SK-MEL-5 (cell line): ENCODE measurements around the gene DNAJA4. TPM values are rescaled to one million over a fixed set of nuclear protein-coding genes. Genes with fewer than 3 reads are reported as not detected.
A peak's percentile ranks its signal among the peaks of the same experiment; 100 is the strongest.

Experiments
- DNase-seq: peaks from one replicate; pipeline ENCODE4 v3.0.0-alpha.2; 2016; ENCODE audit warnings: low read depth, low spot score
- in situ Hi-C: cut with HindIII; loops from 2 replicates; pipeline ENCODE4 v1.10.0; 2016; ENCODE audit warnings: low sequenced_read_pairs, high pct_unique_total_duplicates, low pct_unique_long_range_greater_than_20kb
- polyA plus RNA-seq, 2 experiments: library from polyadenylated mRNA; depleted of rRNA; stranded (reverse); fragments of >200 nt; gene quantifications; 2 replicates each; pipeline ENCODE4 v1.2.3, GENCODE V29; 2015
- total RNA-seq: library from RNA; depleted of rRNA; stranded (reverse); fragments of >200 nt; shearing (Covaris generic); gene quantifications from 2 replicates; pipeline ENCODE4 v1.2.3, GENCODE V29; 2014; rRNA removed

DNAJA4 gene
- 8.5 and 8.7 TPM in 2 replicates for total RNA-seq
- polyA plus RNA-seq (2015; cell fraction: cytosol; rRNA removed), result 9.4 and 10.8 TPM in 2 replicates
- polyA plus RNA-seq (2015; cell fraction: nucleus; rRNA removed), result 21.6 and 25.9 TPM in 2 replicates

- in situ Hi-C loops, result loop anchor here (25.0 kb wide), 1 partner anchor 102 kb away; no protein-coding TSS in a partner anchor
- DNase-seq, result no peak
Observed at GRCh38 chr15:78264304-78265136, at the start of gene DNAJA4. Gene DNAJA4 (plus strand): TSS chr15:78264562. CDS start chr15:78264764, 202 bp downstream.

- in situ Hi-C loops, result no loop called here
- DNase-seq, result no peak
Observed at GRCh38 chr15:78216276-78217104, 47.9 kb upstream of the DNAJA4 start.

GRCh38 chr15:78220713-78221112 is 43.6 kb upstream of the DNAJA4 start:
- no peak for DNase-seq
- in situ Hi-C loops, result no loop called here

- in situ Hi-C loops, result no loop called here
- DNase-seq, result no peak
Observed at GRCh38 chr15:78222745-78223395, 41.5 kb upstream of the DNAJA4 start.

GRCh38 chr15:78223396-78224022 is 40.9 kb upstream of the DNAJA4 start:
- in situ Hi-C loops, result no loop called here
- no peak for DNase-seq

GRCh38 chr15:78224023-78224411 is 40.3 kb upstream of the DNAJA4 start:
- no peak for DNase-seq
- in situ Hi-C loops, result no loop called here

- no peak for DNase-seq
- in situ Hi-C loops, result no loop called here
Observed at GRCh38 chr15:78225783-78226541, 38.4 kb upstream of the DNAJA4 start.

GRCh38 chr15:78228356-78228996 is 35.9 kb upstream of the DNAJA4 start:
- in situ Hi-C loops, result no loop called here
- no peak for DNase-seq

GRCh38 chr15:78229431-78230406 is 34.6 kb upstream of the DNAJA4 start:
- DNase-seq, result no peak
- in situ Hi-C loops, result no loop called here

GRCh38 chr15:78232951-78233350 is 31.4 kb upstream of the DNAJA4 start:
- DNase-seq, result no peak
- in situ Hi-C loops, result no loop called here

- in situ Hi-C loops, result no loop called here
- DNase-seq, result no peak
Observed at GRCh38 chr15:78233496-78233895, 30.9 kb upstream of the DNAJA4 start.

GRCh38 chr15:78234515-78235040 is 29.8 kb upstream of the DNAJA4 start, which contains the start of gene ACSBG1:
Gene ACSBG1 (minus strand): TSS chr15:78234565. CDS start chr15:78234501, 64 bp downstream.
- in situ Hi-C loops, result no loop called here
- DNase-seq, result peak; percentile 44

GRCh38 chr15:78236491-78236890 is 27.9 kb upstream of the DNAJA4 start:
- no peak for DNase-seq
- in situ Hi-C loops, result no loop called here

GRCh38 chr15:78237146-78237545 is 27.2 kb upstream of the DNAJA4 start:
- in situ Hi-C loops, result no loop called here

GRCh38 chr15:78239811-78240210 is 24.6 kb upstream of the DNAJA4 start:
- no peak for DNase-seq
- in situ Hi-C loops, result no loop called here

More at GRCh38 chr15:78237146-78237545, 27.2 kb upstream of the DNAJA4 start:
- no peak for DNase-seq
